WERI-Rb-1 (cell line): Measurements from ENCODE around the gene TSKU.
"Not testable (repeated sequence)": the region's sequence is repeated elsewhere in the genome, so short reads cannot be mapped to it uniquely, and the experiment has no call there.

Experiments
- DNase-seq: peaks from one replicate; pipeline ENCODE4 v3.0.0-alpha.2; 2020
- H3K27ac ChIP-seq: fragments of 250-450 bp; sonication (Bioruptor Pico); 2 replicates; pipeline ENCODE4 v1.5.1; 2020; ENCODE audit warnings: mild to moderate bottlenecking, moderate library complexity
- H3K27me3 ChIP-seq: fragments of 250-450 bp; sonication (Bioruptor Pico); 2 replicates; pipeline ENCODE4 v1.5.1; 2021; ENCODE audit warnings: mild to moderate bottlenecking, low read depth, moderate library complexity; ENCODE audit not compliant: insufficient read depth, severe bottlenecking
- H3K36me3 ChIP-seq: fragments of 250-450 bp; sonication (Bioruptor Pico); 2 replicates; pipeline ENCODE4 v1.5.1; 2020; ENCODE audit warnings: mild to moderate bottlenecking, moderate library complexity
- H3K4me3 ChIP-seq: 2 replicates; pipeline ENCODE4 v1.5.1; 2011; ENCODE audit warnings: low read depth, mild to moderate bottlenecking, control low read depth, low read length
- H3K9me3 ChIP-seq: fragments of 250-450 bp; sonication (Bioruptor Pico); 2 replicates; pipeline ENCODE4 v1.5.1; 2021; ENCODE audit warnings: mild to moderate bottlenecking, moderate library complexity; ENCODE audit not compliant: severe bottlenecking
- CTCF ChIP-seq: IDR thresholded peaks from 2 replicates; pipeline ENCODE4 v1.5.1; 2011; ENCODE audit warnings: low read depth, mild to moderate bottlenecking, control low read depth, inconsistent platforms, low read length

TSKU gene

GRCh38 chr11:76822406-76822805, 39.2 kb downstream of the TSKU start:
- TF ChIP-seq CTCF, result no peak
- H3K4me3 ChIP-seq, result no peak overlapping the region
- no peak overlapping the region for H3K27ac ChIP-seq
- H3K36me3 ChIP-seq, result no peaks in the 10 kb centered on the region
- H3K27me3 ChIP-seq, result no peaks in the 10 kb centered on the region
- peaks cover 6% of the 10 kb centered on the region for H3K9me3 ChIP-seq
- no peak for DNase-seq

- Histone ChIP-seq H3K27ac (no peak overlapping the region), H3K9me3 (peaks cover 8% of the 10 kb centered on the region), H3K27me3 (no peaks in the 10 kb centered on the region), H3K36me3 (no peaks in the 10 kb centered on the region), H3K4me3 (no peak overlapping the region)
- no peak for DNase-seq
- no peak for TF ChIP-seq CTCF
Measured at GRCh38 chr11:76823481-76824028, 40.4 kb downstream of the TSKU start.

- H3K4me3 ChIP-seq, result no peak overlapping the region
- no peaks in the 10 kb centered on the region for H3K27me3 ChIP-seq
- H3K27ac ChIP-seq, result no peak overlapping the region
- H3K9me3 ChIP-seq, result peaks cover 8% of the 10 kb centered on the region
- no peak for TF ChIP-seq CTCF
- no peaks in the 10 kb centered on the region for H3K36me3 ChIP-seq
- DNase-seq, result no peak
Measured at GRCh38 chr11:76824083-76824939, 41.2 kb downstream of the TSKU start.

- Histone ChIP-seq H3K27me3 (no peaks in the 10 kb centered on the region), H3K4me3 (no peak overlapping the region), H3K36me3 (no peaks in the 10 kb centered on the region), H3K9me3 (peaks cover 8% of the 10 kb centered on the region), H3K27ac (no peak overlapping the region)
- TF ChIP-seq CTCF, result no peak
- DNase-seq, result no peak
Measured at GRCh38 chr11:76824980-76825725, 42.0 kb downstream of the TSKU start.

- no peak for DNase-seq
- H3K36me3 ChIP-seq, result no peaks in the 10 kb centered on the region
- H3K4me3 ChIP-seq, result no peak overlapping the region
- H3K27ac ChIP-seq, result no peak overlapping the region
- no peaks in the 10 kb centered on the region for H3K27me3 ChIP-seq
- H3K9me3 ChIP-seq, result peaks cover 3% of the 10 kb centered on the region
- TF ChIP-seq CTCF, result no peak
Measured at GRCh38 chr11:76825726-76826396, 42.7 kb downstream of the TSKU start.

- not testable (repeated sequence) for H3K4me3 ChIP-seq, H3K9me3 ChIP-seq, H3K27ac ChIP-seq, H3K27me3 ChIP-seq, H3K36me3 ChIP-seq, DNase-seq
Measured at GRCh38 chr11:76826508-76826907, 43.4 kb downstream of the TSKU start.

GRCh38 chr11:76827005-76827404, 43.8 kb downstream of the TSKU start:
- H3K4me3 ChIP-seq, H3K27ac ChIP-seq, H3K9me3 ChIP-seq, H3K27me3 ChIP-seq, DNase-seq, H3K36me3 ChIP-seq: not testable (repeated sequence)
